Fibroblast of pulmonary artery (primary cell): ENCODE results near the gene SPATS2L.
A peak's percentile ranks its signal among the peaks of the same experiment; 100 is the strongest.

Experiments used
- DNase-seq: peaks from one replicate; pipeline ENCODE4 v3.0.0-alpha.2; 2010; ENCODE audit warnings: low read depth
- H3K4me3 ChIP-seq: replicated peaks from 2 replicates; pipeline ENCODE4 v1.5.1; 2011; ENCODE audit warnings: low read depth, mild to moderate bottlenecking, control low read depth, low read length, moderate library complexity
- CTCF ChIP-seq: IDR thresholded peaks from 2 replicates; pipeline ENCODE4 v1.5.1; 2011; ENCODE audit warnings: mild to moderate bottlenecking, control low read depth, low read length, inconsistent platforms; ENCODE audit errors: missing control alignments

Gene SPATS2L

GRCh38 chr2:200507179-200507578, 200.7 kb downstream of the SPATS2L start:
- DNase-seq = no peak
- TF ChIP-seq CTCF = no peak
- no peak overlapping the region for H3K4me3 ChIP-seq

DNA sequence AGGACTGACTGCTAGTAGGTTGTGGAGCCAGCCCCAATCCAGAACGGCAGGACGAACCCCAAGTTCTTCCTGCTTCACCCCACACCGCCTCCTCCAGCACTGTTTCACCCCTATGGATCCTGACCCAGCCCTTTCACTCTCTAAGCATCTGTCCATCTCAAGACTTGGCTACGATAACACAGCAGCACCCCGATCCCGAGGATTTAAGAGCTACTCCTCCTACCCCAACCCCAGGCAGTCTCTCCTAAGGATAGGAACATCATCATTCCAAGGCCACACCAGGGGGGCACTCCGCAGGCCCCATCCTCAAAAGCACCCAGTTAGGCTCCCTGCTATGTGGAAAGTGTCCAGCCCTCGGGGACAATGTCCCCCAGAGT, 202.7 kb downstream of the SPATS2L start:
- no peak for DNase-seq
- TF ChIP-seq CTCF = no peak
- H3K4me3 ChIP-seq = peak overlapping the region; percentile 82

GRCh38 chr2:200509612-200510433, 203.3 kb downstream of the SPATS2L start, which contains the start of gene KCTD18:
KCTD18 (minus strand) TSS chr2:200510068; CDS start chr2:200507016, 3,052 bp downstream.
- peak; percentile 86 for DNase-seq
- TF ChIP-seq CTCF = peak; percentile 40
- peak within 1 kb of the TSS; percentile 82 for H3K4me3 ChIP-seq

GRCh38 chr2:200515155-200515554, 208.7 kb downstream of the SPATS2L start:
- no peak for TF ChIP-seq CTCF
- H3K4me3 ChIP-seq = no peak overlapping the region
- no peak for DNase-seq

DNA sequence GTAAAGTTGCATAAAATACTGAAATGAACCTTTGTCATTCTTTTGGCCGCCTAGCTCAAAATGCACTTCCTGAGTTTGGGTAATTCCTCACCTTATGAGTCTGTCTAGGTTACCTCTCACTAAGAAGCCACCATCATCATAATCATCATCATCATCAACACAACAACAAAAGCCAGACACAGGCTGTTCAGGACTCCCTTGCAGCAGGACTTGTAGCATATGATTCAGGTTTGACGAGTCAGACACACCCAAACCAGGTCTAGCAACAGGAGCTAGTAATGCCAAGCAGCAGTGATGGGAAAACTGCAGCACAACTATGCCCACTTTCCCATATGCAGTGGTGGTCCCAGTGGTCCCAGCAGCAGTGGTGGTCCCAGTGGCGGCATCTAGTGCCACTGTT, 216.7 kb downstream of the SPATS2L start:
- TF ChIP-seq CTCF = no peak
- no peak overlapping the region for H3K4me3 ChIP-seq
- DNase-seq = no peak

DNA sequence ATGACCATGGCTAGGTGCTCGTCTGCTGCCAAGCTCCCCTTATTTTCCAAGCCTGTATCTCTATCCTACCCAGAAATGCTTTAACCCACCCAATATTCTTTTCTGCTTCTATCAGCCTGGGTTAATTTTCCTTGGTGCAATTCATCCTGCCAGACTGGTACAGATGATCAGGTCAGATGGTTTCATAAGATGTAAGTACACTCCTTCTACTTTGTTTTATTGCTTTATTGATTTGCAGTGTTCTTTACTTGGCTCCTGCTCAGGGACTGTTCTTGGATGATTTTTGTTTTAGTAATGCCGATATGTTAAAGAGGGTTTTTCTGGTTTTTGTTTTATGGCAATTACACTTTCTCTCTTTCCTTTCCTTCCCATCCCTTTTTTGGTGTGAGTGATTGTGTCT, 217.1 kb downstream of the SPATS2L start:
- H3K4me3 ChIP-seq = no peak overlapping the region
- no peak for TF ChIP-seq CTCF
- no peak for DNase-seq

GRCh38 chr2:200525066-200525465, 218.6 kb downstream of the SPATS2L start:
- H3K4me3 ChIP-seq = no peak overlapping the region
- DNase-seq = no peak
- no peak for TF ChIP-seq CTCF
